ENCODE results near the gene PLS3.
"Not testable (repeated sequence)": the region's sequence is repeated elsewhere in the genome, so short reads cannot be mapped to it uniquely, and the experiment has no call there.

Gene PLS3

GRCh38 chrX:115560978-115561604 lies at the start of gene PLS3:
Gene PLS3 (plus strand): TSS chrX:115561174. CDS start chrX:115610251, 49,077 bp downstream.
- DNase-seq (ENCODE audit: low read depth in 2 of 2), result peak; percentile 72 to 76

- no peak for DNase-seq (ENCODE audit: low read depth in 2 of 2)
Measured at GRCh38 chrX:115518113-115518512, 42.9 kb upstream of the PLS3 start.

GRCh38 chrX:115521741-115522140 lies 39.2 kb upstream of the PLS3 start:
- DNase-seq (ENCODE audit: low read depth in 2 of 2), result no peak

- DNase-seq (ENCODE audit: low read depth in 2 of 2), result no peak
Measured at GRCh38 chrX:115522952-115523351, 38.0 kb upstream of the PLS3 start.

GRCh38 chrX:115525486-115525885 lies 35.5 kb upstream of the PLS3 start:
- DNase-seq (ENCODE audit: low read depth in 2 of 2), result no peak

- DNase-seq (ENCODE audit: low read depth in 2 of 2), result no peak
Measured at GRCh38 chrX:115531818-115532403, 29.1 kb upstream of the PLS3 start.

GRCh38 chrX:115533485-115533884 lies 27.5 kb upstream of the PLS3 start:
- peak; percentile 32 for DNase-seq (ENCODE audit: low read depth in 2 of 2)

- no peak for DNase-seq (ENCODE audit: low read depth in 2 of 2)
Measured at GRCh38 chrX:115534383-115534782, 26.6 kb upstream of the PLS3 start.

GRCh38 chrX:115535421-115535820 lies 25.6 kb upstream of the PLS3 start:
- DNase-seq (ENCODE audit: low read depth in 2 of 2), result no peak

GRCh38 chrX:115535844-115536243 lies 25.1 kb upstream of the PLS3 start:
- no peak for DNase-seq (ENCODE audit: low read depth in 2 of 2)

GRCh38 chrX:115539841-115540240 lies 21.1 kb upstream of the PLS3 start:
- no peak for DNase-seq (ENCODE audit: low read depth in 2 of 2)

- DNase-seq (ENCODE audit: low read depth in 2 of 2), result not testable (repeated sequence)
Measured at GRCh38 chrX:115541045-115541444, 19.9 kb upstream of the PLS3 start.

GRCh38 chrX:115547448-115547847 lies 13.5 kb upstream of the PLS3 start:
- DNase-seq (ENCODE audit: low read depth in 2 of 2), result no peak

GRCh38 chrX:115549008-115549407 lies 12.0 kb upstream of the PLS3 start:
- no peak for DNase-seq (ENCODE audit: low read depth in 2 of 2)

- no peak for DNase-seq (ENCODE audit: low read depth in 2 of 2)
Measured at GRCh38 chrX:115553171-115553570, 7.8 kb upstream of the PLS3 start.

GRCh38 chrX:115559672-115560071 lies 1.3 kb upstream of the PLS3 start:
- no peak for DNase-seq (ENCODE audit: low read depth in 2 of 2)

- DNase-seq (ENCODE audit: low read depth in 2 of 2), result no peak
Measured at GRCh38 chrX:115560211-115560977, 580 bp upstream of the PLS3 start.

- no peak for DNase-seq (ENCODE audit: low read depth in 2 of 2)
Measured at GRCh38 chrX:115561605-115562479, 868 bp downstream of the PLS3 start.

- DNase-seq (ENCODE audit: low read depth in 2 of 2), result no peak
Measured at GRCh38 chrX:115562480-115562847, 1.5 kb downstream of the PLS3 start.

GRCh38 chrX:115563633-115564162 lies 2.7 kb downstream of the PLS3 start:
- no peak for DNase-seq (ENCODE audit: low read depth in 2 of 2)

GRCh38 chrX:115564243-115564642 lies 3.3 kb downstream of the PLS3 start:
- DNase-seq (ENCODE audit: low read depth in 2 of 2), result no peak

GRCh38 chrX:115565888-115566287 lies 4.9 kb downstream of the PLS3 start:
- DNase-seq (ENCODE audit: low read depth in 2 of 2), result no peak
